Activated naive CD4-positive, alpha-beta T cell treated with anti-CD3 and anti-CD28 coated beads for 36 hours (primary cell): ENCODE results near the gene EPHX1. TPM values are rescaled to one million over a fixed set of nuclear protein-coding genes. Genes with fewer than 3 reads are reported as not detected.

Experiments
- CTCF ChIA-PET: fragments of 350-600 bp; sonication (Branson Sonifier 250); formaldehyde crosslinking; loops from one replicate; lab custom pipeline; 2021; ENCODE audit warnings: antibody characterized with exemption; lab: Charles Lee
- DNase-seq: peaks from one replicate; pipeline ENCODE4 v3.0.0-alpha.2; 2020
- H3K27ac Mint-ChIP-seq: one replicate; pipeline ENCODE4 v1.8.0; 2021; ENCODE audit warnings: mild to moderate bottlenecking, mixed read lengths
- H3K27me3 Mint-ChIP-seq: one replicate; pipeline ENCODE4 v1.8.0; 2021; ENCODE audit warnings: low read depth, mixed read lengths
- H3K36me3 Mint-ChIP-seq: one replicate; pipeline ENCODE4 v1.8.0; 2021; ENCODE audit warnings: low read depth, mixed read lengths
- H3K4me1 Mint-ChIP-seq: one replicate; pipeline ENCODE4 v1.8.0; 2021; ENCODE audit warnings: low read depth, mixed read lengths
- H3K4me3 Mint-ChIP-seq: one replicate; pipeline ENCODE4 v1.8.0; 2021; ENCODE audit warnings: mild to moderate bottlenecking, moderate library complexity, mixed read lengths
- H3K9me3 Mint-ChIP-seq: one replicate; pipeline ENCODE4 v1.8.0; 2021; ENCODE audit warnings: mixed read lengths
- intact Hi-C: fragments of 100-400 bp; cut with micrococcal nuclease; formaldehyde crosslinking; loops from one replicate; pipeline ENCODE4 v1.15.1; 2023
- total RNA-seq, 2 experiments: library from RNA; stranded (reverse); gene quantifications; one replicate each; pipeline ENCODE4 v1.2.3, GENCODE V29; 2021

EPHX1 gene
- total RNA-seq, 2 experiments from 2014 or later = 3.8 to 5.0 TPM

- no peaks in the 10 kb centered on the region for H3K27me3 Mint-ChIP-seq
- intact Hi-C loops = loop anchor here (10.0 kb wide), 1 partner anchor 1044 kb away; no protein-coding TSS in a partner anchor
- peaks cover 5% of the 10 kb centered on the region for H3K4me1 Mint-ChIP-seq
- no peak overlapping the region for H3K27ac Mint-ChIP-seq
- no peaks in the 10 kb centered on the region for H3K9me3 Mint-ChIP-seq
- no peaks in the 10 kb centered on the region for H3K36me3 Mint-ChIP-seq
- no peak for DNase-seq
- no peak overlapping the region for H3K4me3 Mint-ChIP-seq
- CTCF ChIA-PET = no interaction called here
These were observed 10.7 kb downstream of the EPHX1 start for GRCh38 chr1:225820522-225821120.

GRCh38 chr1:225822655-225823403, 12.9 kb downstream of the EPHX1 start:
- CTCF ChIA-PET = interaction anchor here (0.6 to 1.3 kb wide), 3 partner anchors 15 to 45 kb away, joined by 3 to 5 read pairs (median 3); partner anchors contain the start of gene SRP9
- Mint-ChIP-seq H3K36me3 (no peaks in the 10 kb centered on the region), H3K27ac (no peak overlapping the region), H3K4me3 (no peak overlapping the region), H3K27me3 (no peaks in the 10 kb centered on the region), H3K4me1 (peaks cover 2% of the 10 kb centered on the region), H3K9me3 (no peaks in the 10 kb centered on the region)
- intact Hi-C loops = loop anchor here (10.0 kb wide), 1 partner anchor 1042 kb away; no protein-coding TSS in a partner anchor
- DNase-seq = no peak

GRCh38 chr1:225823811-225824261, 13.9 kb downstream of the EPHX1 start:
- intact Hi-C loops = loop anchor here (10.0 kb wide), 1 partner anchor 1041 kb away; no protein-coding TSS in a partner anchor
- no peaks in the 10 kb centered on the region for H3K9me3 Mint-ChIP-seq
- CTCF ChIA-PET = interaction anchor here (0.7 kb wide), 1 partner anchor 16 kb away, joined by 3 read pairs; no protein-coding TSS in a partner anchor
- H3K27me3 Mint-ChIP-seq = no peaks in the 10 kb centered on the region
- no peaks in the 10 kb centered on the region for H3K4me1 Mint-ChIP-seq
- no peak overlapping the region for H3K27ac Mint-ChIP-seq
- no peak overlapping the region for H3K4me3 Mint-ChIP-seq
- H3K36me3 Mint-ChIP-seq = no peaks in the 10 kb centered on the region
- no peak for DNase-seq

- no peak overlapping the region for H3K4me3 Mint-ChIP-seq
- no peaks in the 10 kb centered on the region for H3K27me3 Mint-ChIP-seq
- CTCF ChIA-PET = interaction anchor here (0.6 kb wide), 1 partner anchor 9 kb away, joined by 3 read pairs; no protein-coding TSS in a partner anchor
- H3K27ac Mint-ChIP-seq = no peak overlapping the region
- intact Hi-C loops = loop anchor here (10.0 kb wide), 1 partner anchor 1040 kb away; no protein-coding TSS in a partner anchor
- DNase-seq = no peak
- no peaks in the 10 kb centered on the region for H3K36me3 Mint-ChIP-seq
- no peaks in the 10 kb centered on the region for H3K9me3 Mint-ChIP-seq
- H3K4me1 Mint-ChIP-seq = no peaks in the 10 kb centered on the region
These were observed 14.6 kb downstream of the EPHX1 start for GRCh38 chr1:225824533-225824941.

GRCh38 chr1:225825078-225825477, 15.2 kb downstream of the EPHX1 start:
- intact Hi-C loops = loop anchor here (10.0 kb wide), 1 partner anchor 1040 kb away; no protein-coding TSS in a partner anchor

GRCh38 chr1:225825607-225826007, 15.7 kb downstream of the EPHX1 start:
- H3K27ac Mint-ChIP-seq = no peak overlapping the region
- CTCF ChIA-PET = no interaction called here

More at GRCh38 chr1:225825078-225825477, 15.2 kb downstream of the EPHX1 start:
- DNase-seq = no peak
- no peaks in the 10 kb centered on the region for H3K27me3 Mint-ChIP-seq
- H3K9me3 Mint-ChIP-seq = no peaks in the 10 kb centered on the region
- no peak overlapping the region for H3K27ac Mint-ChIP-seq
- CTCF ChIA-PET = interaction anchor here (0.6 kb wide), 1 partner anchor 9 kb away, joined by 3 read pairs; no protein-coding TSS in a partner anchor
- H3K36me3 Mint-ChIP-seq = no peaks in the 10 kb centered on the region
- H3K4me3 Mint-ChIP-seq = no peak overlapping the region
- H3K4me1 Mint-ChIP-seq = no peaks in the 10 kb centered on the region

GRCh38 chr1:225827076-225827475, 17.2 kb downstream of the EPHX1 start:
- DNase-seq = no peak
- Mint-ChIP-seq H3K4me3 (no peak overlapping the region), H3K4me1 (no peaks in the 10 kb centered on the region), H3K9me3 (no peaks in the 10 kb centered on the region), H3K27me3 (no peaks in the 10 kb centered on the region), H3K36me3 (no peaks in the 10 kb centered on the region), H3K27ac (no peak overlapping the region)
- intact Hi-C loops = loop anchor here (10.0 kb wide), 1 partner anchor 1038 kb away; no protein-coding TSS in a partner anchor
- CTCF ChIA-PET = no interaction called here

More at GRCh38 chr1:225825607-225826007, 15.7 kb downstream of the EPHX1 start:
- DNase-seq = no peak
- H3K27me3 Mint-ChIP-seq = no peaks in the 10 kb centered on the region
- H3K9me3 Mint-ChIP-seq = no peaks in the 10 kb centered on the region
- H3K4me1 Mint-ChIP-seq = no peaks in the 10 kb centered on the region
- no peak overlapping the region for H3K4me3 Mint-ChIP-seq
- intact Hi-C loops = loop anchor here (10.0 kb wide), 1 partner anchor 1039 kb away; no protein-coding TSS in a partner anchor
- H3K36me3 Mint-ChIP-seq = no peaks in the 10 kb centered on the region

- Mint-ChIP-seq H3K9me3 (no peaks in the 10 kb centered on the region), H3K27ac (no peak overlapping the region), H3K36me3 (no peaks in the 10 kb centered on the region), H3K27me3 (no peaks in the 10 kb centered on the region), H3K4me1 (no peaks in the 10 kb centered on the region), H3K4me3 (no peak overlapping the region)
- CTCF ChIA-PET = no interaction called here
- DNase-seq = no peak
- intact Hi-C loops = loop anchor here (10.0 kb wide), 1 partner anchor 1036 kb away; no protein-coding TSS in a partner anchor
These were observed 18.9 kb downstream of the EPHX1 start for GRCh38 chr1:225828706-225829345.

GRCh38 chr1:225830841-225831240, 20.9 kb downstream of the EPHX1 start:
- CTCF ChIA-PET = no interaction called here
- Mint-ChIP-seq H3K4me1 (no peaks in the 10 kb centered on the region), H3K4me3 (no peak overlapping the region), H3K9me3 (no peaks in the 10 kb centered on the region), H3K36me3 (no peaks in the 10 kb centered on the region), H3K27me3 (no peaks in the 10 kb centered on the region), H3K27ac (no peak overlapping the region)
- no peak for DNase-seq
- intact Hi-C loops = no loop called here

GRCh38 chr1:225834417-225835329, 24.7 kb downstream of the EPHX1 start:
- Mint-ChIP-seq H3K4me3 (no peak overlapping the region), H3K27ac (no peak overlapping the region), H3K9me3 (no peaks in the 10 kb centered on the region), H3K27me3 (no peaks in the 10 kb centered on the region), H3K4me1 (no peaks in the 10 kb centered on the region), H3K36me3 (no peaks in the 10 kb centered on the region)
- intact Hi-C loops = no loop called here
- CTCF ChIA-PET = interaction anchor here (0.9 kb wide), 1 partner anchor 360 kb away, joined by 3 read pairs; no protein-coding TSS in a partner anchor
- no peak for DNase-seq

- no peak overlapping the region for H3K4me3 Mint-ChIP-seq
- no peak overlapping the region for H3K27ac Mint-ChIP-seq
These were observed 25.9 kb downstream of the EPHX1 start for GRCh38 chr1:225835856-225836255.

More at GRCh38 chr1:225835856-225836255, 25.9 kb downstream of the EPHX1 start:
- intact Hi-C loops = no loop called here
- no peak for DNase-seq
- H3K27me3 Mint-ChIP-seq = no peaks in the 10 kb centered on the region
- no peaks in the 10 kb centered on the region for H3K9me3 Mint-ChIP-seq
- H3K36me3 Mint-ChIP-seq = no peaks in the 10 kb centered on the region
- peaks cover 6% of the 10 kb centered on the region for H3K4me1 Mint-ChIP-seq
- CTCF ChIA-PET = no interaction called here
